Measurements from ENCODE around the gene ACAP1. TPM values are rescaled to one million over a fixed set of nuclear protein-coding genes. Genes with fewer than 3 reads are reported as not detected.

Gene ACAP1
- total and polyA plus RNA-seq, 9 of the 15 experiments (the other 6 are each of a cell fraction or from before 2014, with no cell fraction given) = 0.15 to 8.5 (median 2.4) TPM

DNA sequence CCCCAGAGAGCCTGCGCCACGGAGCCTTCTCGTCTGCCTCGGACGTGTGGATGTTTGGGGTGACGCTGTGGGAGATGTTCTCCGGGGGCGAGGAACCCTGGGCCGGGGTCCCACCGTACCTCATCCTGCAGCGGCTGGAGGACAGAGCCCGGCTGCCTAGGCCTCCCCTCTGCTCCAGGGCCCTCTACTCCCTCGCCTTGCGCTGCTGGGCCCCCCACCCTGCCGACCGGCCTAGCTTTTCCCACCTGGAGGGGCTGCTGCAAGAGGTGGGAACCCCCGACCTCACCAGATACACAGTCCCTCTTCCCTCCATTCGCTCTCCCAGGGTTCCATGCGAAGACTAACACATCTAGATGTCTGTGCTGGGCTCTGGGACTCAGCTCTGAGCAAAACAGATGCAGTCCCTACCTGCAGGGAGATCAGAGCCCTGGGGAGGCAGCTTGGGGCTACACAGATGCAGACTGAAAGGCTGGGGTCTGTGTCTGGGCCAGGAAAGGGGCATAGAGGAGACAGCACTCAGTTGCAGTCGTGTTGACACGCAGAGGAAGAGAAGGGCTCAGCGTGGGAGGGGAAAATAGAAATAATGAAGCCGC is 48.3 kb downstream of the ACAP1 start:
- Histone ChIP-seq H3K4me1 (replicated peaks in 1 of 2; ENCODE audit: control insufficient read depth in 2 of 2, insufficient read depth in 2 of 2, low read length in 2 of 2) (peaks cover 8 to 18% of the 10 kb centered on the region in 2 experiments; a peak in 4 of 5 replicates), H3K27me3 (ENCODE audit: control insufficient read depth in 2 of 2, insufficient read depth in 2 of 2, low read length in 2 of 2) (no peaks in the 10 kb centered on the region), H2AFZ (ENCODE audit: low read depth, low read length) (no peak overlapping the region), H3K27ac (ENCODE audit: extremely low read depth, low read depth, low read length) (no peak overlapping the region), H3K9ac (ENCODE audit: insufficient read depth in 1 of 2, low read depth in 2 of 2, low read length in 2 of 2) (no peak overlapping the region), H3K4me3 (no peak overlapping the region), H4K20me1 (replicated peaks; ENCODE audit: control insufficient read depth, insufficient read depth, low read length) (no peaks in the 10 kb centered on the region), H3K36me3 (ENCODE audit: control insufficient read depth, insufficient read depth, low read length) (peaks cover 8% of the 10 kb centered on the region; the same call in 1 of the 3 replicates), H3K4me2 (ENCODE audit: insufficient read depth, low read length) (no peak overlapping the region), H3K79me2 (ENCODE audit: control insufficient read depth, insufficient read depth, low read length) (no peaks in the 10 kb centered on the region; the same call in 2 of the 3 replicates), H3K9me3 (replicated peaks; ENCODE audit: control insufficient read depth, insufficient read depth, low read depth, low read length) (peaks cover under 1% of the 10 kb centered on the region; the same call in 1 of the 2 replicates), H3K9me1 (ENCODE audit: control insufficient read depth, insufficient read depth, low read length) (no peaks in the 10 kb centered on the region)
- no peak for DNase-seq (ENCODE audit: extremely low read depth in 1 of 4, low spot score in 3 of 4)
- intact Hi-C loops (cut with micrococcal nuclease) (no loop called here), in situ Hi-C loops (cut with MboI) (no loop called here)
- 54% methylated on average over 3 of the region's 23 CpGs for WGBS (ENCODE audit: insufficient coverage, low coverage, missing lambda C conversion rate)
- ATAC-seq = no peak
- BruUV-seq (replicated peaks) = no TSS peak
- ChIA-PET CTCF (ENCODE audit: low intra/inter-chr PET ratio) (no interaction called here), POLR2A (no interaction called here)
- FAIRE-seq = no peak
- no peak for TF ChIP-seq HLTF (IDR thresholded peaks at IDR 0.05)
- TF ChIP-seq ZNF444 (CRISPR knock-in tag; IDR thresholded peaks at IDR 0.05) = no peak
- TF ChIP-seq, protein P1, sequence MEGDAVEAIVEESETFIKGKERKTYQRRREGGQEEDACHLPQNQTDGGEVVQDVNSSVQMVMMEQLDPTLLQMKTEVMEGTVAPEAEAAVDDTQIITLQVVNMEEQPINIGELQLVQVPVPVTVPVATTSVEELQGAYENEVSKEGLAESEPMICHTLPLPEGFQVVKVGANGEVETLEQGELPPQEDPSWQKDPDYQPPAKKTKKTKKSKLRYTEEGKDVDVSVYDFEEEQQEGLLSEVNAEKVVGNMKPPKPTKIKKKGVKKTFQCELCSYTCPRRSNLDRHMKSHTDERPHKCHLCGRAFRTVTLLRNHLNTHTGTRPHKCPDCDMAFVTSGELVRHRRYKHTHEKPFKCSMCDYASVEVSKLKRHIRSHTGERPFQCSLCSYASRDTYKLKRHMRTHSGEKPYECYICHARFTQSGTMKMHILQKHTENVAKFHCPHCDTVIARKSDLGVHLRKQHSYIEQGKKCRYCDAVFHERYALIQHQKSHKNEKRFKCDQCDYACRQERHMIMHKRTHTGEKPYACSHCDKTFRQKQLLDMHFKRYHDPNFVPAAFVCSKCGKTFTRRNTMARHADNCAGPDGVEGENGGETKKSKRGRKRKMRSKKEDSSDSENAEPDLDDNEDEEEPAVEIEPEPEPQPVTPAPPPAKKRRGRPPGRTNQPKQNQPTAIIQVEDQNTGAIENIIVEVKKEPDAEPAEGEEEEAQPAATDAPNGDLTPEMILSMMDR (IDR thresholded peaks at IDR 0.05 in 2 of 3, conservative IDR thresholded peaks at IDR 0.05 in 1 of 3; ENCODE audit: insufficient read depth in 2 of 3, low read depth in 1 of 3, low read length in 3 of 3) = no peak
- TF ChIP-seq, protein P2, sequence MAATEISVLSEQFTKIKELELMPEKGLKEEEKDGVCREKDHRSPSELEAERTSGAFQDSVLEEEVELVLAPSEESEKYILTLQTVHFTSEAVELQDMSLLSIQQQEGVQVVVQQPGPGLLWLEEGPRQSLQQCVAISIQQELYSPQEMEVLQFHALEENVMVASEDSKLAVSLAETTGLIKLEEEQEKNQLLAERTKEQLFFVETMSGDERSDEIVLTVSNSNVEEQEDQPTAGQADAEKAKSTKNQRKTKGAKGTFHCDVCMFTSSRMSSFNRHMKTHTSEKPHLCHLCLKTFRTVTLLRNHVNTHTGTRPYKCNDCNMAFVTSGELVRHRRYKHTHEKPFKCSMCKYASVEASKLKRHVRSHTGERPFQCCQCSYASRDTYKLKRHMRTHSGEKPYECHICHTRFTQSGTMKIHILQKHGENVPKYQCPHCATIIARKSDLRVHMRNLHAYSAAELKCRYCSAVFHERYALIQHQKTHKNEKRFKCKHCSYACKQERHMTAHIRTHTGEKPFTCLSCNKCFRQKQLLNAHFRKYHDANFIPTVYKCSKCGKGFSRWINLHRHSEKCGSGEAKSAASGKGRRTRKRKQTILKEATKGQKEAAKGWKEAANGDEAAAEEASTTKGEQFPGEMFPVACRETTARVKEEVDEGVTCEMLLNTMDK (IDR thresholded peaks at IDR 0.05; ENCODE audit: borderline replicate concordance, insufficient read depth, low read depth, low read length, poor library complexity, severe bottlenecking) = no peak
- TF ChIP-seq, protein P3, sequence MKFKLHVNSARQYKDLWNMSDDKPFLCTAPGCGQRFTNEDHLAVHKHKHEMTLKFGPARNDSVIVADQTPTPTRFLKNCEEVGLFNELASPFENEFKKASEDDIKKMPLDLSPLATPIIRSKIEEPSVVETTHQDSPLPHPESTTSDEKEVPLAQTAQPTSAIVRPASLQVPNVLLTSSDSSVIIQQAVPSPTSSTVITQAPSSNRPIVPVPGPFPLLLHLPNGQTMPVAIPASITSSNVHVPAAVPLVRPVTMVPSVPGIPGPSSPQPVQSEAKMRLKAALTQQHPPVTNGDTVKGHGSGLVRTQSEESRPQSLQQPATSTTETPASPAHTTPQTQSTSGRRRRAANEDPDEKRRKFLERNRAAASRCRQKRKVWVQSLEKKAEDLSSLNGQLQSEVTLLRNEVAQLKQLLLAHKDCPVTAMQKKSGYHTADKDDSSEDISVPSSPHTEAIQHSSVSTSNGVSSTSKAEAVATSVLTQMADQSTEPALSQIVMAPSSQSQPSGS (CRISPR knock-in tag; IDR thresholded peaks at IDR 0.05) = no peak
- TF ChIP-seq, protein P4, sequence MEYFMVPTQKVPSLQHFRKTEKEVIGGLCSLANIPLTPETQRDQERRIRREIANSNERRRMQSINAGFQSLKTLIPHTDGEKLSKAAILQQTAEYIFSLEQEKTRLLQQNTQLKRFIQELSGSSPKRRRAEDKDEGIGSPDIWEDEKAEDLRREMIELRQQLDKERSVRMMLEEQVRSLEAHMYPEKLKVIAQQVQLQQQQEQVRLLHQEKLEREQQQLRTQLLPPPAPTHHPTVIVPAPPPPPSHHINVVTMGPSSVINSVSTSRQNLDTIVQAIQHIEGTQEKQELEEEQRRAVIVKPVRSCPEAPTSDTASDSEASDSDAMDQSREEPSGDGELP (CRISPR knock-in tag; IDR thresholded peaks at IDR 0.05; ENCODE audit: borderline replicate concordance) = no peak
- TF ChIP-seq ZNF717 (CRISPR knock-in tag; IDR thresholded peaks at IDR 0.05) = no peak
- TF ChIP-seq ZNF263 (CRISPR knock-in tag; IDR thresholded peaks at IDR 0.05; ENCODE audit: borderline replicate concordance) = no peak
- no peak for TF ChIP-seq POLR3G (IDR thresholded peaks at IDR 0.05; ENCODE audit: extremely low read depth, insufficient read length, insufficient replicate concordance)
- no peak for TF ChIP-seq MTF1 (CRISPR knock-in tag; IDR thresholded peaks at IDR 0.05; ENCODE audit: borderline replicate concordance)
- TF ChIP-seq ZKSCAN8 (CRISPR knock-in tag; IDR thresholded peaks at IDR 0.05) = no peak
- TF ChIP-seq, protein P5, sequence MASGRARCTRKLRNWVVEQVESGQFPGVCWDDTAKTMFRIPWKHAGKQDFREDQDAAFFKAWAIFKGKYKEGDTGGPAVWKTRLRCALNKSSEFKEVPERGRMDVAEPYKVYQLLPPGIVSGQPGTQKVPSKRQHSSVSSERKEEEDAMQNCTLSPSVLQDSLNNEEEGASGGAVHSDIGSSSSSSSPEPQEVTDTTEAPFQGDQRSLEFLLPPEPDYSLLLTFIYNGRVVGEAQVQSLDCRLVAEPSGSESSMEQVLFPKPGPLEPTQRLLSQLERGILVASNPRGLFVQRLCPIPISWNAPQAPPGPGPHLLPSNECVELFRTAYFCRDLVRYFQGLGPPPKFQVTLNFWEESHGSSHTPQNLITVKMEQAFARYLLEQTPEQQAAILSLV (tag; IDR thresholded peaks at IDR 0.05) = no peak
- no peak for TF ChIP-seq SAFB2 (IDR thresholded peaks at IDR 0.05; ENCODE audit: borderline replicate concordance, low read depth, low read length, severe bottlenecking)
- TF ChIP-seq ZNF217 (CRISPR knock-in tag; IDR thresholded peaks at IDR 0.05) = no peak

Data from K562 (cell line).